Measurements from ENCODE around the gene ACTG2.

DNA sequence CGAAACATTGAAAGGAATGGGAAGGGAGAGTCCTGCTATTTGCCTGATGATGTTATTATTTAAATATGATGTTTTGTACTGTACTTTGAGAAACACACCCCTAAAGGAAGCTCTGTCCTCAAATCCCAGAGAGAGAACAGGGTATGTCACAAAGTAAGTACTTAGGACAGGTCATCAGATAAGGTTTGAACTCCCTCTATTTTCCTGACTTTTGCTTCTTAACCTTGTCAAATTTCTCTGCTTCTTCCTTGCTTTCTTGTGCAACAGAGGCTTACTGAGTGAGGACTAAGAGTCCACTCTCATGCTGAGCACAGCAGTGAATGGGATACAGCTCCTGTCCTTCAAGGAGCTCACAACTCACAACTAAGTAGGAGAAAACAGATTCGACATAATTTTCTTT lies 37.6 kb downstream of the ACTG2 start:
- TF ChIP-seq, protein P1, sequence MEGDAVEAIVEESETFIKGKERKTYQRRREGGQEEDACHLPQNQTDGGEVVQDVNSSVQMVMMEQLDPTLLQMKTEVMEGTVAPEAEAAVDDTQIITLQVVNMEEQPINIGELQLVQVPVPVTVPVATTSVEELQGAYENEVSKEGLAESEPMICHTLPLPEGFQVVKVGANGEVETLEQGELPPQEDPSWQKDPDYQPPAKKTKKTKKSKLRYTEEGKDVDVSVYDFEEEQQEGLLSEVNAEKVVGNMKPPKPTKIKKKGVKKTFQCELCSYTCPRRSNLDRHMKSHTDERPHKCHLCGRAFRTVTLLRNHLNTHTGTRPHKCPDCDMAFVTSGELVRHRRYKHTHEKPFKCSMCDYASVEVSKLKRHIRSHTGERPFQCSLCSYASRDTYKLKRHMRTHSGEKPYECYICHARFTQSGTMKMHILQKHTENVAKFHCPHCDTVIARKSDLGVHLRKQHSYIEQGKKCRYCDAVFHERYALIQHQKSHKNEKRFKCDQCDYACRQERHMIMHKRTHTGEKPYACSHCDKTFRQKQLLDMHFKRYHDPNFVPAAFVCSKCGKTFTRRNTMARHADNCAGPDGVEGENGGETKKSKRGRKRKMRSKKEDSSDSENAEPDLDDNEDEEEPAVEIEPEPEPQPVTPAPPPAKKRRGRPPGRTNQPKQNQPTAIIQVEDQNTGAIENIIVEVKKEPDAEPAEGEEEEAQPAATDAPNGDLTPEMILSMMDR (IDR thresholded peaks at IDR 0.05): no peak
- no peak for TF ChIP-seq ZFX (IDR thresholded peaks at IDR 0.05; ENCODE audit: borderline replicate concordance)
